Chondrocyte (in vitro differentiated cells): ENCODE data around the gene TMEM9B. TPM values are rescaled to one million over a fixed set of nuclear protein-coding genes. Genes with fewer than 3 reads are reported as not detected.
A peak's percentile ranks its signal among the peaks of the same experiment; 100 is the strongest.

Experiments used
- DNase-seq: peaks from one replicate; pipeline ENCODE4 v3.0.0; 2021; ENCODE audit warnings: mixed read lengths, low spot score
- H3K27ac Mint-ChIP-seq: one replicate; pipeline ENCODE4 v1.8.0; 2021; ENCODE audit warnings: mild to moderate bottlenecking, moderate library complexity, mixed read lengths; ENCODE audit not compliant: unreplicated experiment
- H3K27me3 Mint-ChIP-seq: 2 replicates; pipeline ENCODE4 v1.8.0; 2021; ENCODE audit warnings: low read depth, mixed read lengths
- H3K36me3 Mint-ChIP-seq: 2 replicates; pipeline ENCODE4 v1.8.0; 2021; ENCODE audit warnings: low read depth, mixed read lengths
- H3K4me1 Mint-ChIP-seq: 2 replicates; pipeline ENCODE4 v1.8.0; 2021; ENCODE audit warnings: low read depth, mild to moderate bottlenecking, mixed read lengths
- H3K4me3 Mint-ChIP-seq: one replicate; pipeline ENCODE4 v1.8.0; 2021; ENCODE audit warnings: mild to moderate bottlenecking, moderate library complexity, mixed read lengths; ENCODE audit not compliant: unreplicated experiment
- H3K9me3 Mint-ChIP-seq: 2 replicates; pipeline ENCODE4 v1.8.0; 2021; ENCODE audit warnings: low read depth, mixed read lengths
- CTCF ChIP-seq: fragments of 200-600 bp; sonication (generic); IDR thresholded peaks from 2 replicates; pipeline ENCODE4 v1.5.0; 2021; ENCODE audit warnings: antibody characterized with exemption, mild to moderate bottlenecking, moderate library complexity
- total RNA-seq: library from RNA; stranded (reverse); gene quantifications from 3 replicates; pipeline ENCODE4 v1.2.1, GENCODE V29; 2021

TMEM9B gene
- total RNA-seq, 1 donor from 2014 or later, result 20.7 TPM

- no peak for DNase-seq
- peak overlapping the region; percentile 94 for H3K27ac Mint-ChIP-seq
- peaks cover 3% of the 10 kb centered on the region for H3K9me3 Mint-ChIP-seq
- no peaks in the 10 kb centered on the region for H3K36me3 Mint-ChIP-seq
- H3K4me3 Mint-ChIP-seq, result no peak overlapping the region
- TF ChIP-seq CTCF, result no peak
- no peaks in the 10 kb centered on the region for H3K27me3 Mint-ChIP-seq
- H3K4me1 Mint-ChIP-seq, result peaks cover 53% of the 10 kb centered on the region
Measured at GRCh38 chr11:8907116-8907515, 57.1 kb downstream of the TMEM9B start.

GRCh38 chr11:8905528-8906165 is 58.6 kb downstream of the TMEM9B start:
- Mint-ChIP-seq H3K36me3 (peaks cover 3% of the 10 kb centered on the region), H3K4me3 (no peak overlapping the region), H3K4me1 (peaks cover 52% of the 10 kb centered on the region), H3K9me3 (peaks cover 8% of the 10 kb centered on the region), H3K27me3 (no peaks in the 10 kb centered on the region), H3K27ac (peak overlapping the region; percentile 76)
- no peak for DNase-seq
- TF ChIP-seq CTCF, result no peak

- Mint-ChIP-seq H3K4me3 (no peak overlapping the region), H3K9me3 (peaks cover 26% of the 10 kb centered on the region), H3K27ac (no peak overlapping the region), H3K4me1 (peaks cover 3% of the 10 kb centered on the region), H3K27me3 (no peaks in the 10 kb centered on the region), H3K36me3 (peaks cover 11% of the 10 kb centered on the region)
- TF ChIP-seq CTCF, result no peak
- DNase-seq, result no peak
Measured at GRCh38 chr11:8899119-8899753, 65.0 kb downstream of the TMEM9B start.

Other genes starting within 250 kb of the TMEM9B start
- gene AKIP1, start 53.3 kb downstream of the TMEM9B start, total RNA-seq, result 24.0 to 30.1 TPM (median 29.3 TPM) in 3 replicates
- not detected in 3 replicates for gene C11orf16, start 31.5 kb downstream of the TMEM9B start, total RNA-seq
- gene ASCL3, start 21.4 kb downstream of the TMEM9B start, total RNA-seq, result not detected in 3 replicates
- gene NRIP3, start 39.6 kb upstream of the TMEM9B start, total RNA-seq, result 1.6 to 3.5 TPM (median 2.9 TPM) in 3 replicates
- 2.0 to 5.0 TPM (median 4.6 TPM) in 3 replicates for gene SCUBE2, start 127.2 kb upstream of the TMEM9B start, total RNA-seq